ENCODE data around the gene AGBL5.

Gene AGBL5

GRCh38 chr2:27079233-27080139, 28.0 kb downstream of the AGBL5 start:
- DNase-seq: no peak

DNA sequence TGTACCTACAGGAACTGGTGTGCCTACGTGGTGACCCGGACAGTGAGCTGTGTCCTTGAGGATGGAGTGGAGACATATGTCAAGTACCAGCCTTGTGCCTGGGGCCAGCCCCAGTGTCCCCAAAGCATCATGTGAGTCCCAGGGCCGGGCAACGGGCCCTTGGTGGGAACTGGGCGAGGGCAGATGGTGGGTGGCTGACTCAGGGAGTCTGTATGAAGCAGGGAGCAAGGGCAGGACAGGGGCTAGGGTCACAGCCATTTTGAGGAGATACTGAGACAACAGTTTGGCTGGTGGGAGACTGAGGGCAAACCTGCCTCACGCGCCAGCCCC, 28.6 kb downstream of the AGBL5 start:
- DNase-seq: no peak

DNA sequence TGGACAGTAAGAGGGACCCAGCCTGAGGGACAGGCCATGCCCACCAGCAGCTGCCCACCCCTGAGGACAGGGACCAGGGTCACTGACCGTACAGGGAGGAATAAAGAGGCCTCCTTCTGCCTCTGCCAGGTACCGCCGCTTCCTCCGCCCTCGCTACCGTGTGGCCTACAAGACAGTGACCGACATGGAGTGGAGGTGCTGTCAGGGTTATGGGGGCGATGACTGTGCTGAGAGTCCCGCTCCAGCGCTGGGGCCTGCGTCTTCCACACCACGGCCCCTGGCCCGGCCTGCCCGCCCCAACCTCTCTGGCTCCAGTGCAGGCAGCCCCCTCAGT, 29.1 kb downstream of the AGBL5 start:
- DNase-seq: no peak

GRCh38 chr2:27081984-27082772, 30.7 kb downstream of the AGBL5 start:
- DNase-seq: no peak

GRCh38 chr2:27082773-27083409, 31.4 kb downstream of the AGBL5 start:
- DNase-seq: no peak

DNA sequence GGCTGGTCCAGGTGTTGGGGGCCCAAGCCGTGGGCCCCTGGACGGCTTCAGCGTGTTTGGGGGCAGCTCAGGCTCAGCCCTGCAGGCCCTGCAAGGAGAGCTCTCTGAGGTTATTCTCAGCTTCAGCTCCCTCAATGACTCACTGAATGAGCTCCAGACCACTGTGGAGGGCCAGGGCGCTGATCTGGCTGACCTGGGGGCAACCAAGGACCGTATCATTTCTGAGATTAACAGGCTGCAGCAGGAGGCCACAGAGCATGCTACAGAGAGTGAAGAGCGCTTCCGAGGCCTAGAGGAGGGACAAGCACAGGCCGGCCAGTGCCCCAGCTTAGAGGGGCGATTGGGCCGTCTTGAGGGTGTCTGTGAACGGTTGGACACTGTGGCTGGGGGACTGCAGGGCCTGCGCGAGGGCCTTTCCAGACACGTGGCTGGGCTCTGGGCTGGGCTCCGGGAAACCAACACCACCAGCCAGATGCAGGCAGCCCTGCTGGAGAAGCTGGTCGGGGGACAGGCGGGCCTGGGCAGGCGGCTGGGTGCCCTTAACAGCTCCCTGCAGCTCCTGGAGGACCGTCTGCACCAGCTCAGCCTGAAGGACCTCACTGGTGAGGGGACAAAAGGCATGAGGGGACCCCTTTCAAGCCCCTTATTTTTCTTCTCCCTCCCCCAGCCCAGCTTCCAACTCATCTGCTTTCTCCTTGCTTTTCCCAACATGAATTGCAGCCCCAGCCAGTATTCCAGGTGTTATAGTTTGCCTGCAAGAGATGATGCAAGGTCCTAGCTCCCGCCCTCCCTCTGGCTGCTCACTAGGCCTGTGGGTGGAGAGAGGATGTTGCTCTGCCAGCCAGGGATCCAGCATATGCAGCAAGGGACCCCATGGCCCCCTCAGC, 32.2 kb downstream of the AGBL5 start:
- no peak for DNase-seq

DNA sequence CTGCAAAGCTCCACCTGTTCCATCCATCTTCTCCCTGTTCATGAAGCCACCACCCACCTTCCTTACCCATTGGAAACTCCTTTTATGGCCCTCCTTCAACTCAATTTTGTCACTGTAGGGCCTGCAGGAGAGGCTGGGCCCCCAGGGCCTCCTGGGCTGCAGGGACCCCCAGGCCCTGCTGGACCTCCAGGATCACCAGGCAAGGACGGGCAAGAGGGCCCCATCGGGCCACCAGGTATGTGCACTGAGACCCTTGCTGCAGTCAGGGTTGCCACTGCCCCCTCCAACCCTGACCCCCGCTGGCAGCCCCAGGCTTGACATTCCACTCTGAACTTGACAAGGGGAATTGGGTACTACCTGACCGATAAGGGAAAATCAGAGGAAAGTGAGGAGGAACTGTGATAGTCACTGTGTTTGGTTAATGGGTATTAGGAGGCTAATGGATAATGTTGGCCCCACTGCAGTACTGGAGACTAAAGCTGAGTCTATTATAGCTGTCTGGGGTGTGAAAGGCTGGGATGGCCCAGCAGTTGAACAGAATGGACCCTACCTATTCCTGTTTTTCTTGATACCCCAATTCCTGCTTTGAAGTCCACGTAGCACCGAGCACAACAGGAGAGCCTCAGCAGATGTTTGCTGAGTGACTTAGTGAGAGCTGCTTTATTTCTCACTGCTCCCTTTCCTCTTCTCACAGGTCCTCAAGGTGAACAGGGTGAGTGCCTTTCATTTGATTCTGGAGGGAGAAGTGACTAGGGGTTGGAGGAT, 33.0 kb downstream of the AGBL5 start:
- no peak for DNase-seq

- DNase-seq: no peak
These were observed 33.7 kb downstream of the AGBL5 start for GRCh38 chr2:27085062-27085672.

- DNase-seq: peak; percentile 58
These were observed 34.2 kb downstream of the AGBL5 start for GRCh38 chr2:27085673-27086089.

GRCh38 chr2:27086090-27086723, 34.7 kb downstream of the AGBL5 start:
- DNase-seq: peak; percentile 91

DNA sequence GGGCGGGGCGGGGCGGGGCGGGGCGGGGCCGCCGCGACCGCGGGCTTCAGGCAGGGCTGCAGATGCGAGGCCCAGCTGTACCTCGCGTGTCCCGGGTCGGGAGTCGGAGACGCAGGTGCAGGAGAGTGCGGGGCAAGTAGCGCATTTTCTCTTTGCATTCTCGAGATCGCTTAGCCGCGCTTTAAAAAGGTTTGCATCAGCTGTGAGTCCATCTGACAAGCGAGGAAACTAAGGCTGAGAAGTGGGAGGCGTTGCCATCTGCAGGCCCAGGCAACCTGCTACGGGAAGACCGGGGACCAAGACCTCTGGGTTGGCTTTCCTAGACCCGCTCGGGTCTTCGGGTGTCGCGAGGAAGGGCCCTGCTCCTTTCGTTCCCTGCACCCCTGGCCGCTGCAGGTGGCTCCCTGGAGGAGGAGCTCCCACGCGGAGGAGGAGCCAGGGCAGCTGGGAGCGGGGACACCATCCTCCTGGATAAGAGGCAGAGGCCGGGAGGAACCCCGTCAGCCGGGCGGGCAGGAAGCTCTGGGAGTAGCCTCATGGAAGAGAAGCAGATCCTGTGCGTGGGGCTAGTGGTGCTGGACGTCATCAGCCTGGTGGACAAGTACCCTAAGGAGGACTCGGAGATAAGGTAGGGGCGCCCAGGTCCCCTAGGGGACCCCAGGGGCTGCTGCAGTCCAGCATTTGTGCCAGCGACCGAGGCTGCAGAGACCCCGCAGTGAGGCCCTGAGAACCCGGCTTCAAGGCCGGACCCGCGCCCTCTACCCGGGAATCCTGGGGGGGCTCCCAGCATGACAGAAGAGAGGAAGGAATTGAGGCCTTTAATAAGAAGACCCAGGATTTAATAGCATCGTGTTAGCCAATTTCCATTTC, 35.5 kb downstream of the AGBL5 start, which contains the start of gene KHK:
KHK (plus strand) TSS at position 49 of the 870 bp plus-strand sequence; CDS start at position 537, 488 bp downstream.
- DNase-seq: peak; percentile 24

DNA sequence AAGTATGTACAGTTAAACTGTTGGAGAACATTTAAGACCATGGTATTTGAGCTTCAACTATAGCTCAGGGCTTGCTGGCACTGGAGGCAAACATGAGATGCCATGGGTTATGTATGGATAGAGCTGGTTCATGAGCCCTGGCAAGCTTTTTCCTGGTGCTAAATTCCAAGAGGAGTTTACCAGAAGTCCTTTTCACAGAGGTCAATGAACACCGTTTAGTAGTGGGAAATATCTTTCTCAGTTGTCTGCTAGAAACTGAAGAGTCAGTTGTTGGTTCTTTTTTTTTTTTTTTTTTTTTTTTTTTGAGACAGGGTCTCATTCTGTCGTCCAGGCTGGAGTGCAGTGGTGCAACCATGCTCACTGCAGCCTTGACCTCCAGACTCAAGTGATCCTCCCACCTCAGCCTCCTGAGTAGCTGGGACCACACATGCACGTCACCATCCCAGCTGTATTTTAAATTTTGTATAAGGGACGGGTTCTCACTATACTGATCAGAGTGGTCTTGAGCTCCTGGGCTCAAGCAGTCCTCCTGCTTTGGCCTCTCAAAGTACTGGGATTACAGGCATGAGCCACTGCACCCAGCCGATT, 36.4 kb downstream of the AGBL5 start:
- DNase-seq: no peak

GRCh38 chr2:27088634-27089033, 37.2 kb downstream of the AGBL5 start:
- DNase-seq: no peak

- DNase-seq: no peak
These were observed 37.9 kb downstream of the AGBL5 start for GRCh38 chr2:27089111-27089954.

- no peak for DNase-seq
These were observed 40.6 kb downstream of the AGBL5 start for GRCh38 chr2:27091746-27092695.

DNA sequence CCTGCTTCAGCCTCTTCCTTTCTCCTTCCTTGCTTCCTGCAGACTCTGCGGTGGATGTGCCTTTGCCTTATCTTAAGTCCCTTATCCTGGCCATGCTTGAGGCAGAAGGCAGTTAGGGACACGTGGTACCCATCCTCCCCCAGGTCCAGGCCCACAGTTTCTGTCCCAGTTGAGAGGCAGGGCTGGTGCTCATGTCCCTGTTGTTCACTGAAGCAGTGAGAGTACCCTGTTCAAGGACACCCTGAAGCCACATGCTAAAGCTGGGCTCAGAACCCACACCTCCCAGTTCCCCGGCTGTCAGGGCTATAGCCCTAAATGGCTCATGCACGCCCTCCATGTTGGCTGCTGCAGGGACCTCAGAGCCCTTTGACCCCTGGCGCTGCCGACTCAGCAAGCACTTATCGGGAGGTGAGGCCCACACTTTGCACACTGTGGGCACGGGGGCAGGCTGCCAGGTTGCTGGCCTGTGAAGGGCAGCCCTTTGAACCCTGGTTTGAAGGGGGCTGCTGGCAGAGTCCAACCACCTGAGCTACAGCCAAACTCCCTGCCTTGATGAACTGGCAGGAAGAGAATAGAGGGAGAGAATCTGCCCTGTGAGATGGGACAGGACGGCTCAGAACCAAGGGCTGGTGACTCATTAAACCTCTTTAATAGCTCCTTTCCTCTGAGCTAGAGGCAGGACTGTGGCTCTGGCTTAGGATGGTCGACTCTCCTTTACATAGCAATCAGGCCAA, 41.4 kb downstream of the AGBL5 start:
- no peak for DNase-seq
